ENCODE measurements around the gene USP17L11. TPM values are rescaled to one million over a fixed set of nuclear protein-coding genes. Genes with fewer than 3 reads are reported as not detected.
"Not testable (repeated sequence)": the region's sequence is repeated elsewhere in the genome, so short reads cannot be mapped to it uniquely, and the experiment has no call there.

USP17L11 gene
- total RNA-seq, 2 experiments from 2014 or later = not detected

DNA sequence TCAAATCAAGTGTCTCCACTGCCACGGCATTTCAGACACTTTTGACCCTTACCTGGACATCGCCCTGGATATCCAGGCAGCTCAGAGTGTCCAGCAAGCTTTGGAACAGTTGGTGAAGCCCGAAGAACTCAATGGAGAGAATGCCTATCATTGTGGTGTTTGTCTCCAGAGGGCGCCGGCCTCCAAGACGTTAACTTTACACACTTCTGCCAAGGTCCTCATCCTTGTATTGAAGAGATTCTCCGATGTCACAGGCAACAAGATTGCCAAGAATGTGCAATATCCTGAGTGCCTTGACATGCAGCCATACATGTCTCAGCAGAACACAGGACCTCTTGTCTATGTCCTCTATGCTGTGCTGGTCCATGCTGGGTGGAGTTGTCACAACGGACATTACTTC, 15.0 kb downstream of the USP17L11 start:
- intact Hi-C loops (cut with DNase I, micrococcal nuclease); H3K4me3 ChIP-seq (ENCODE audit: low read length); ATAC-seq (ENCODE audit: poor library complexity); H3K27ac ChIP-seq (ENCODE audit: low read depth in 1 of 2, low read length in 2 of 2); H3K36me3 ChIP-seq (ENCODE audit: insufficient read depth, low read length); H3K4me3 Mint-ChIP-seq; H3K36me3 Mint-ChIP-seq (ENCODE audit: low read depth); H3K27me3 ChIP-seq (ENCODE audit: control insufficient read depth in 1 of 2, insufficient read depth in 2 of 2, low read length in 2 of 2); H3K4me1 Mint-ChIP-seq (ENCODE audit: low read depth); POLR2A ChIA-PET; H3K27ac Mint-ChIP-seq; H3K9me3 Mint-ChIP-seq; CTCF ChIA-PET; H3K9me3 ChIP-seq (ENCODE audit: control insufficient read depth in 1 of 2, insufficient read depth in 1 of 2, low read length in 2 of 2); H3K4me1 ChIP-seq (ENCODE audit: insufficient read depth, low read length); H3K27me3 Mint-ChIP-seq: not testable (repeated sequence)
- peak in 1 of 14 experiments; percentile 24 for DNase-seq

DNA sequence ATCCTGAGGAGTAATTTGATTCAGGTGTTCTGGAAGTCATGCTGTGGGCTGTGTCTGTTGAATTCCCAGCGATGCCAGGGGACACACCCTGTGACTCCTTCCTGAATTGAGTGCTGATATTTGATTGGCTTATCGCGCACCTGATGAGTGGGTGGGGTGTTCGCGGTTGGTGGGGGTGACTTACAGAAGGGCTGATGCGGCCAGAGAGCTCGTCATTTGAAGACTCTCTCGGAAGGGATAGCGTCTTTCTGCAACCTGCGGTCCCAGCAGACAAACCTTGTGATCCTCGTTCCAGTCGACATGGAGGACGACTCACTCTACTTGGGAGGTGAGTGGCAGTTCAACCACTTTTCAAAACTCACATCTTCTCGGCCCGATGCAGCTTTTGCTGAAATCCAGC, 18.9 kb downstream of the USP17L11 start, which contains the start of gene USP17L15:
Gene USP17L15 (plus strand): TSS at position 301 of the 400 bp plus-strand sequence. CDS start 0 bp downstream, at position 301.
- H3K4me3 Mint-ChIP-seq; H3K27ac Mint-ChIP-seq; H3K4me1 ChIP-seq (ENCODE audit: insufficient read depth, low read length); H3K4me1 Mint-ChIP-seq (ENCODE audit: low read depth); H3K27me3 Mint-ChIP-seq; H3K36me3 Mint-ChIP-seq (ENCODE audit: low read depth); H3K36me3 ChIP-seq (ENCODE audit: insufficient read depth, low read length); H3K9me3 ChIP-seq (ENCODE audit: control insufficient read depth in 1 of 2, insufficient read depth in 1 of 2, low read length in 2 of 2); H3K27ac ChIP-seq (ENCODE audit: low read depth in 1 of 2, low read length in 2 of 2); POLR2A ChIA-PET; DNase-seq; H3K9me3 Mint-ChIP-seq; H3K4me3 ChIP-seq (ENCODE audit: low read length); H3K27me3 ChIP-seq (ENCODE audit: control insufficient read depth in 1 of 2, insufficient read depth in 2 of 2, low read length in 2 of 2); ATAC-seq (ENCODE audit: poor library complexity); CTCF ChIA-PET; intact Hi-C loops (cut with DNase I, micrococcal nuclease): not testable (repeated sequence)

DNA sequence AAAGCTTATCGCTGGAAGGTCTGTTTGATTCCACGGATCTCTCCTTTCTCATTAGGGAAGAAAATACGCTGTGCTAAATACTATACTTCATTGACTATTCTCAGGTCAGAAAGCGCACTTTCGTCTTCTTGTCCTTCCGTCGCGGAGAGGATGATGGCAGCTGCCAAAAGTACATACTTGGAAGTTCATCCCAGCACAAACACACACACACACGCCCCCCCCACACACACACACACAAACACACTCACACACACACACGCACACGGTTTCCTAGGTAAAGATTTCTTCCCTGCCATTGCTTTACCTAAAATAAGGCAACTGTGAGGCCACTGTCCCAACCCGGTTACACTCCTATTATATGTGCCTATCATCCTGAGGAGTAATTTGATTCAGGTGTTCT, 23.3 kb downstream of the USP17L11 start:
- peak in 3 of 14 experiments; percentile 1 to 10 (median 6) for DNase-seq
- intact Hi-C loops (cut with DNase I, micrococcal nuclease); H3K9me3 Mint-ChIP-seq: not testable (repeated sequence)

DNA sequence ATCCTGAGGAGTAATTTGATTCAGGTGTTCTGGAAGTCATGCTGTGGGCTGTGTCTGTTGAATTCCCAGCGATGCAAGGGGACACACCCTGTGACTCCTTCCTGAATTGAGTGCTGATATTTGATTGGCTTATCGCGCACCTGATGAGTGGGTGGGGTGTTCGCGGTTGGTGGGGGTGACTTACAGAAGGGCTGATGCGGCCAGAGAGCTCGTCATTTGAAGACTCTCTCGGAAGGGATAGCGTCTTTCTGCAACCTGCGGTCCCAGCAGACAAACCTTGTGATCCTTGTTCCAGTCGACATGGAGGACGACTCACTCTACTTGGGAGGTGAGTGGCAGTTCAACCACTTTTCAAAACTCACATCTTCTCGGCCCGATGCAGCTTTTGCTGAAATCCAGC, 28.4 kb downstream of the USP17L11 start, which contains the start of gene USP17L17:
Gene USP17L17 (plus strand): TSS at position 301 of the 400 bp plus-strand sequence. CDS start 0 bp downstream, at position 301.
- DNase-seq; H3K27ac ChIP-seq (ENCODE audit: low read depth in 1 of 2, low read length in 2 of 2); H3K27me3 Mint-ChIP-seq; H3K27ac Mint-ChIP-seq; POLR2A ChIA-PET; H3K4me3 Mint-ChIP-seq; H3K4me3 ChIP-seq (ENCODE audit: low read length); H3K36me3 ChIP-seq (ENCODE audit: insufficient read depth, low read length); H3K36me3 Mint-ChIP-seq (ENCODE audit: low read depth); H3K27me3 ChIP-seq (ENCODE audit: control insufficient read depth in 1 of 2, insufficient read depth in 2 of 2, low read length in 2 of 2); ATAC-seq (ENCODE audit: poor library complexity); H3K4me1 ChIP-seq (ENCODE audit: insufficient read depth, low read length); CTCF ChIA-PET; H3K4me1 Mint-ChIP-seq (ENCODE audit: low read depth); H3K9me3 Mint-ChIP-seq; intact Hi-C loops (cut with DNase I, micrococcal nuclease); H3K9me3 ChIP-seq (ENCODE audit: control insufficient read depth in 1 of 2, insufficient read depth in 1 of 2, low read length in 2 of 2): not testable (repeated sequence)

More for the DNA sequence above, 23.3 kb downstream of the USP17L11 start:
- H3K36me3 Mint-ChIP-seq (ENCODE audit: low read depth); H3K4me1 Mint-ChIP-seq (ENCODE audit: low read depth); POLR2A ChIA-PET; ATAC-seq (ENCODE audit: poor library complexity); H3K27me3 ChIP-seq (ENCODE audit: control insufficient read depth in 1 of 2, insufficient read depth in 2 of 2, low read length in 2 of 2); H3K27ac Mint-ChIP-seq; H3K9me3 ChIP-seq (ENCODE audit: control insufficient read depth in 1 of 2, insufficient read depth in 1 of 2, low read length in 2 of 2); H3K4me3 ChIP-seq (ENCODE audit: low read length); H3K27ac ChIP-seq (ENCODE audit: low read depth in 1 of 2, low read length in 2 of 2); H3K27me3 Mint-ChIP-seq; H3K4me3 Mint-ChIP-seq; CTCF ChIA-PET; H3K4me1 ChIP-seq (ENCODE audit: insufficient read depth, low read length); H3K36me3 ChIP-seq (ENCODE audit: insufficient read depth, low read length): not testable (repeated sequence)

DNA sequence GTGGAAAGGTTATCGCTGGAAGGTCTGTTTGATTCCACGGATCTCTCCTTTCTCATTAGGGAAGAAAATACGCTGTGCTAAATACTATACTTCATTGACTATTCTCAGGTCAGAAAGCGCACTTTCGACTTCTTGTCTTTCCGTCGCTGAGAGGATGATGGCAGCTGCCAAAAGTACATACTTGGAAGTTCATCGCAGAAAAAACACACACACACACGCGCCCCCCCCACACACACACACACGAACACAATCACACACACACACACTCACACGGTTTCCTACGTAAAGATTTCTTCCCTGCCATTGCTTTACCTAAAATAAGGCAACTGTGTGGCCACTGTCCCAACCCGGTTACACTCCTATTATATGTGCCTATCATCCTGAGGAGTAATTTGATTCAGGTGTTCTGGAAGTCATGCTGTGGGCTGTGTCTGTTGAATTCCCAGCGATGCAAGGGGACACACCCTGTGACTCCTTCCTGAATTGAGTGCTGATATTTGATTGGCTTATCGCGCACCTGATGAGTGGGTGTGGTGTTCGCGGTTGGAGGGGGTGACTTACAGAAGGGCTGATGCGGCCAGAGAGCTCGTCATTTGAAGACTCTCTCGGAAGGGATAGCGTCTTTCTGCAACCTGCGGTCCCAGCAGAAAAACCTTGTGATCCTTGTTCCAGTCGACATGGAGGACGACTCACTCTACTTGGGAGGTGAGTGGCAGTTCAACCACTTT, 32.9 kb downstream of the USP17L11 start, which contains the start of gene USP17L18:
Gene USP17L18 (plus strand): TSS at position 678 of the 728 bp plus-strand sequence. CDS start 0 bp downstream, at position 678.
- H3K4me3 ChIP-seq (ENCODE audit: low read length); H3K36me3 ChIP-seq (ENCODE audit: insufficient read depth, low read length); H3K27ac Mint-ChIP-seq; H3K9me3 ChIP-seq (ENCODE audit: control insufficient read depth in 1 of 2, insufficient read depth in 1 of 2, low read length in 2 of 2); ATAC-seq (ENCODE audit: poor library complexity); H3K27me3 ChIP-seq (ENCODE audit: control insufficient read depth in 1 of 2, insufficient read depth in 2 of 2, low read length in 2 of 2); H3K4me1 ChIP-seq (ENCODE audit: insufficient read depth, low read length); CTCF ChIA-PET; H3K4me3 Mint-ChIP-seq; H3K9me3 Mint-ChIP-seq; POLR2A ChIA-PET; H3K27ac ChIP-seq (ENCODE audit: low read depth in 1 of 2, low read length in 2 of 2); H3K4me1 Mint-ChIP-seq (ENCODE audit: low read depth); H3K27me3 Mint-ChIP-seq; H3K36me3 Mint-ChIP-seq (ENCODE audit: low read depth); intact Hi-C loops (cut with DNase I, micrococcal nuclease): not testable (repeated sequence)
- DNase-seq = peak in 5 of 14 experiments; percentile 0 to 33 (median 1)

DNA sequence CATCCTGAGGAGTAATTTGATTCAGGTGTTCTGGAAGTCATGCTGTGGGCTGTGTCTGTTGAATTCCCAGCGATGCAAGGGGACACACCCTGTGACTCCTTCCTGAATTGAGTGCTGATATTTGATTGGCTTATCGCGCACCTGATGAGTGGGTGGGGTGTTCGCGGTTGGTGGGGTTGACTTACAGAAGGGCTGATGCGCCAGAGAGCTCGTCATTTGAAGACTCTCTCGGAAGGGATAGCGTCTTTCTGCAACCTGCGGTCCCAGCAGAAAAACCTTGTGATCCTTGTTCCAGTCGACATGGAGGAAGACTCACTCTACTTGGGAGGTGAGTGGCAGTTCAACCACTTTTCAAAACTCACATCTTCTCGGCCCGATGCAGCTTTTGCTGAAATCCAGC, 37.9 kb downstream of the USP17L11 start, which contains the start of gene USP17L19:
Gene USP17L19 (plus strand): TSS at position 301 of the 400 bp plus-strand sequence. CDS start 0 bp downstream, at position 301.
- H3K4me3 Mint-ChIP-seq; intact Hi-C loops (cut with DNase I, micrococcal nuclease); H3K4me1 ChIP-seq (ENCODE audit: insufficient read depth, low read length); POLR2A ChIA-PET; H3K27ac ChIP-seq (ENCODE audit: low read depth in 1 of 2, low read length in 2 of 2); H3K36me3 ChIP-seq (ENCODE audit: insufficient read depth, low read length); H3K27ac Mint-ChIP-seq; H3K27me3 ChIP-seq (ENCODE audit: control insufficient read depth in 1 of 2, insufficient read depth in 2 of 2, low read length in 2 of 2); H3K36me3 Mint-ChIP-seq (ENCODE audit: low read depth); H3K27me3 Mint-ChIP-seq; H3K4me3 ChIP-seq (ENCODE audit: low read length); CTCF ChIA-PET; ATAC-seq (ENCODE audit: poor library complexity); H3K9me3 Mint-ChIP-seq; H3K9me3 ChIP-seq (ENCODE audit: control insufficient read depth in 1 of 2, insufficient read depth in 1 of 2, low read length in 2 of 2); DNase-seq; H3K4me1 Mint-ChIP-seq (ENCODE audit: low read depth): not testable (repeated sequence)

DNA sequence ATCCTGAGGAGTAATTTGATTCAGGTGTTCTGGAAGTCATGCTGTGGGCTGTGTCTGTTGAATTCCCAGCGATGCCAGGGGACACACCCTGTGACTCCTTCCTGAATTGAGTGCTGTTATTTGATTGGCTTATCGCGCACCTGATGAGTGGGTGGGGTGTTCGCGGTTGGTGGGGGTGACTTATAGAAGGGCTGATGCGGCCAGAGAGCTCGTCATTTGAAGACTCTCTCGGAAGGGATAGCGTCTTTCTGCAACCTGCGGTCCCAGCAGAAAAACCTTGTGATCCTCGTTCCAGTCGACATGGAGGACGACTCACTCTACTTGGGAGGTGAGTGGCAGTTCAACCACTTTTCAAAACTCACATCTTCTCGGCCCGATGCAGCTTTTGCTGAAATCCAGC, 42.6 kb downstream of the USP17L11 start, which contains the start of gene USP17L20:
Gene USP17L20 (plus strand): TSS at position 301 of the 400 bp plus-strand sequence. CDS start 0 bp downstream, at position 301.
- H3K4me1 Mint-ChIP-seq (ENCODE audit: low read depth); CTCF ChIA-PET; H3K4me3 Mint-ChIP-seq; H3K4me1 ChIP-seq (ENCODE audit: insufficient read depth, low read length); intact Hi-C loops (cut with DNase I, micrococcal nuclease); H3K27me3 Mint-ChIP-seq; H3K36me3 ChIP-seq (ENCODE audit: insufficient read depth, low read length); POLR2A ChIA-PET; ATAC-seq (ENCODE audit: poor library complexity); H3K27ac Mint-ChIP-seq; H3K4me3 ChIP-seq (ENCODE audit: low read length); H3K27me3 ChIP-seq (ENCODE audit: control insufficient read depth in 1 of 2, insufficient read depth in 2 of 2, low read length in 2 of 2); H3K27ac ChIP-seq (ENCODE audit: low read depth in 1 of 2, low read length in 2 of 2); H3K9me3 ChIP-seq (ENCODE audit: control insufficient read depth in 1 of 2, insufficient read depth in 1 of 2, low read length in 2 of 2); H3K9me3 Mint-ChIP-seq; DNase-seq; H3K36me3 Mint-ChIP-seq (ENCODE audit: low read depth): not testable (repeated sequence)

All from CD4-positive, alpha-beta T cell (primary cell).